Stimulated activated CD4-positive, alpha-beta T cell treated with anti-CD3 and anti-CD28 coated beads, Interleukin-4, amount 100 ng/mL, for 48 hours (primary cell): ENCODE results near the gene MYBPC3.

Experiments
- DNase-seq, 2 donors: peaks; one replicate each; pipeline ENCODE4 v3.0.0-alpha.2; 2020; ENCODE audit warnings: low read depth in 2 of 2

MYBPC3 gene

GRCh38 chr11:47352556-47352955 lies at the start of gene MYBPC3:
MYBPC3 (minus strand) TSS chr11:47352702; CDS start chr11:47352647, 55 bp downstream.
- DNase-seq = no peak

DNA sequence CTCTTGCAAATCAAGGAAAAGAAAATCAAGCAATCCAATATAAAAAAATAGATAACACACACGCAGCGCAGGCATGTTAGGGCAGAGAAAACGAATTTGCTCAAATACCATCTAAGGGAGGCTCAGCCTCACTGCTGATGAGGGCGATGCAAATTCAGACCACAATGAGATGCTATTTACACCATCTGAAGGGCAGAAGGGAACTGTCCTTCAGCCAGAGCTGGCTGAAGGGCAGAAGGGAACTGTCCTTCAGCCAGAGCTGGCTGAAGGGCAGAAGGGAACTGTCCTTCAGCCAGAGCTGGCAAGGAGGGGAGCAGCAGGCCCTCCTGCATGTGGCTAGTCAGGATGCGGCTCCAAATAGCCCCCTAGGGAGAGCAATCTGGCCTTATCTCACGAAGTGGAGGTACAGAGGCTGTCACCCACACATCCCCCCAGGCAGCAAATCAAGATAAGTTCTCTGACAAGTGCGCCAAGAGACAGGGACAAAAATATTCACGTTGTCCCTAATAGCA lies 48.3 kb upstream of the MYBPC3 start:
- no peak for DNase-seq

- DNase-seq = no peak
Observed at GRCh38 chr11:47399860-47400767, 47.6 kb upstream of the MYBPC3 start.

- no peak for DNase-seq
Observed at GRCh38 chr11:47398551-47398950, 46.0 kb upstream of the MYBPC3 start.

GRCh38 chr11:47398011-47398410 lies 45.5 kb upstream of the MYBPC3 start:
- no peak for DNase-seq

DNA sequence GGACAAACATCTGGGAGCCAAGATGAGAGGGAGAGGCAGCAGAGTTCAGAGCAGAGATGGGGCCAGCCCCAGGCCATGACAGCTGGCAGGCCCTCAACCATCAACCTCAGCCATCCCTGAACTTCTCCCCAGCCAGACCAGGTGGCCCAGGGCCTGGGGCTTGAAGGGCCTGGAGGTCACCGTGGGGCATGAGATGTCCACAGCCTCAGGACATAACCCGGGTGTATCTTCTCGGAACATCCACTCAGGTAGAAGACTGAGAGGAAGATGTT lies 43.5 kb upstream of the MYBPC3 start:
- DNase-seq = no peak

DNA sequence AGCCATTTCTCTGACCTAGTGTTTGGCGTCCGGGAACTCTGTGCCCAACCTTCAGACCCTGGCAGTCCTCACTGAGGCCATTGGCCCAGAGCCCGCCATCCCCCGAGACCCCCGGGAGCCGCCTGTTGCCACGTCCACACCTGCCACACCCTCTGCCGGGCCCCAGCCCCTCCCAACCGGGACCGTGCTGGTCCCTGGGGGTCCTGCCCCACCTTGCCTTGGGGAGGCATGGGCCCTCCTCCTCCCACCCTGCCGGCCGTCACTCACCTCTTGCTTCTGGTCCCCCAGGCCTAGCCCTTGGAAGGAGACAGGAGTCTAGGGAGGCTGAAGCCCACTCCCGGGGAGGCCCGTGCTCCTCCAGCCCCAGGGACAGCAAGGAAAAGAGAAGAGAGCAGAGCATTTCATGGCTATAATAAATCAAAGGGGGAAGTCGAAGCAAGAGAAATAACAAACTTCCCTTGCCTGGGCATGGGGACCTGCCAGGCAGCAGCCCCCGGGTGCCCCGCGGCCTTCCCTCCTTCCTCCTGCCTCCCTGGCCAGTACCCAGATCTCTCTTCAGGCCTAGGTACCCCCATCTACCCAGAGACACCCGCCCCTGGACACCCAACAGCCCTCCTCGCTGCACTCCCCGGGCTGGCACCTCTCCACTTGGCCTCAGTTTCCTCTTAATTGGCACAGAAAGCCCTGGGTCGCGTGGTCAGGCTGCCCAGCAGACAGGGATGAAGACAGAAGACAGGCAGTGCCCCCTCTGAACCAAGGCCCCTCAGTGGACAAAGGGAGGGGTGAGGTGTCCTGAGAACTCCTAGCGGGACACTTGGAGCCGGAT lies 42.9 kb upstream of the MYBPC3 start:
- DNase-seq = no peak

GRCh38 chr11:47394322-47395222 lies 42.1 kb upstream of the MYBPC3 start:
- DNase-seq = peak; percentile 33 to 40

- no peak for DNase-seq
Observed at GRCh38 chr11:47394050-47394321, 41.5 kb upstream of the MYBPC3 start.

GRCh38 chr11:47393163-47394049 lies 40.9 kb upstream of the MYBPC3 start:
- no peak for DNase-seq

- DNase-seq = no peak
Observed at GRCh38 chr11:47392546-47393162, 40.2 kb upstream of the MYBPC3 start.

DNA sequence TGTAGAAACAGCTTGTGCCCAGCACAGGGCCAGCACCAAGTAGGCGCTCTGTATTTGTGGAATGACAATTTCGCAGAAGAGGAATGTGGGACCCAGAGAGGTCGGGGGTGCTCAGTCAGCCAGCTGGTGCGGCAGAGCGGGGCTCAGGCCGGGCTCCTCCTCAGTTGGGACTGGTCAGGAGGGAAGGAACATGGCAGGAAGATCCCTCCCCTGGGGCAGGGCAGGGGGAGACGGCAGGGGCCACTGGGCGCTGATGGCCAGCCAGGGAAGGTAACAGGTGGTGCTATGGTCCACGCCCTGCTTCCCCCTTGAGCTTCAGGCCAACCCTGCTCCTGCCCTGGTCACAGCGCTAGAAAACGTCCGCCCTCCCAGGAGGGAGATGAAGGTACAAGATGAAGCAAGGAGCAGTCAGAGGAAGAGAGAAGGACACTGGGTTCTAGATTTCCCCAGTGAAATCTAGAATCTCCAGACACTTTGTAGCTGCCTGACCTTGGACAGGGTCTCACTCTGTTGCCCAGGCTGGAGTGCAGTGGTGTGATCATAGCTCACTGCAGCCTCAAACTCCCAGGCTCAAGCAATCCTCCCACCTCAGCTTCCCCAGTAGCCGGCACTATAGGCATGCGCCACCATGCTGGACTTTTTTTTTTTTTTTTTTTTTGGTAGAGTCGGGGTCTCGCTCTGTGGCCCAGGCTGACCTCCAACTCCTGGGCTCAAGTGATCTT lies 39.4 kb upstream of the MYBPC3 start:
- DNase-seq = no peak

- no peak for DNase-seq
Observed at GRCh38 chr11:47391077-47391583, 38.6 kb upstream of the MYBPC3 start.

- no peak for DNase-seq
Observed at GRCh38 chr11:47390422-47390760, 37.9 kb upstream of the MYBPC3 start.

DNA sequence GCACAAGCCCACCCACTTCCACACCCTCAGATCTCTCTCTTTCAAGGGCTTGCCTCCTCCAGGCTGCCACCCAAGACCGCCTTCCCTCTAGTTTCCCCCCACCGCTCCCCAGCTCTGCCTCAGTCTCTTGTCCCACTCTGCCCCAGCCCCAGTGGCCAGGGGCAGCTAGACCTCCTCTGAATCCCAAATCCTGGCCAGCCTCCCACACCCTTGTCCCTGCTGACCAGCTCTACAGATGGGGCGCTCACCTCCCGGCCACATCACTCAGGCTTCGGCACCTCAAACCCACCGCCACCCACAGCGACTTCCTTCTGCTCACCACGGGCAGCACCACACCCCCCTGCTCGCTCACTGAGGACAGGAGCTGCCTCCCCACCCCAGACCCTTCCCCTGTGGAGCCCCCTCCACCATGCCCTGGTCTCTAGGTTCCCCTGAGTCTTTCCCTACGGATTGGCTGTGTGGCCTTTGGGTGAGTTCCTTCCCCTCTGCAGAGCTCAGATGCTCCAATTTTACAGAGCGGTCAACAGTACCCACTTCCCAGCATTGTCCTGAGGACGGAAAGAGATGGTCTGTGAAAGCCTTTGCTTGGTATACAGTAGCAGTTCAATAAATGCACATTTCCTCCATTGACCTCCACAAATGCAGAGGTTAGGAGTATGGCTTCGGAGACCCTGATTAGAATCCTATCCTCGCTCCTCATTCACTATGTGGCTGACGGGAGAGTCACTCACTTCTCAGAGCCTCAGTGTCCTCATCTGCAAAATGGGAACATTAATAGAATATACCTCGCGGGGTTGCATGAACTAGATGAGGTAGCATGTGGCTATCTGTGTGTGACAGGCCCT lies 37.3 kb upstream of the MYBPC3 start:
- no peak for DNase-seq

- no peak for DNase-seq
Observed at GRCh38 chr11:47388697-47389576, 36.4 kb upstream of the MYBPC3 start.

DNA sequence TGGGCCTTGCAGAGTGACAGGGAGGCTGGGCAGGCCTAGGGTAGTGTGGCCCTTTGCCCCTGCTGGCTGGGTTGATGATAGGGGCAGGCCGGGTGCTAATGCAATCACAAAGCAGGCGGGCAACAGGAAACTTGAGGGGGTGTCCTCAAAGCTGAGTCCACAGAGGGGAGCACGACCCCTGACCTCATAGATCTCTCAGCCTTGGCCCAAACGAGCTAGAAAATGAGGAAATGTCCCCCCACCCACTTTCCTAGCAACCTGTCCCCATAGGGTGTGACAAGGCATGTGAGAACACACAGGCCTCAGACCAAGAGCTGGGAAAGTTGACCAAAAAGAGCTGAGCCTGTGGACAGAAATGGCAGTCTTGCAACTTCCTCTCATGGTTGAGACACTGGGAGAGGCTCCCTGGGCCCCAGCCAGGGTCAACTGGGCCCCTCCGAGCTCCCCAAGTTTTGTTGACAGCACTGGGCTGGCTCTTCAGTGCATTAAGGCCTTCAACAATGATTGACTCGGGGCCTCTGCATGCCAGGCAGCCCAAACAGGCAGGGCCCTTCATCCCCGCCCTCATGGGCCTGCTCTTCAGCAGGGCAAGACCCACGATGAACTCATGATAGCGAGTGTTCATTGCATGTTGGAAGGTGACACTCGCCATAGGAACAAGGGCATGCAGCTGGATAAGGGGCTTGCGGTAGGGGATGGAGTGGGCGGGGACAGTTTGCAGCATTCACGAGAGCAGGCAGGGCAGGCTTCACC lies 35.6 kb upstream of the MYBPC3 start:
- no peak for DNase-seq
